K562 (cell line): Measurements from ENCODE around the gene TLE6. TPM values are rescaled to one million over a fixed set of nuclear protein-coding genes. Genes with fewer than 3 reads are reported as not detected.
A peak's percentile ranks its signal among the peaks of the same experiment; 100 is the strongest.

Source experiments
- ETS2 ChIP-seq: IDR thresholded peaks from 2 replicates; pipeline ENCODE4 v1.6.1; 2016; ENCODE audit warnings: borderline replicate concordance, missing genetic modification characterization, mild to moderate bottlenecking, moderate library complexity, missing compliant biosample characterization; ENCODE audit not compliant: poor library complexity, severe bottlenecking
- GABPB1 ChIP-seq: sonication (generic); formaldehyde crosslinking; IDR thresholded peaks from 2 replicates; pipeline ENCODE4 v1.8.0; 2022; ENCODE audit warnings: mild to moderate bottlenecking, missing genetic modification reagents
- HMG20A ChIP-seq: fragments of 450-650 bp; formaldehyde crosslinking; conservative IDR thresholded peaks from 2 replicates; pipeline ENCODE4 v1.4.0; 2020; ENCODE audit warnings: mild to moderate bottlenecking, mixed read lengths
- KLF6 ChIP-seq: fragments of 250-450 bp; sonication (Bioruptor Pico); IDR thresholded peaks from 2 replicates; pipeline ENCODE4 v1.4.0; 2020; ENCODE audit warnings: mild to moderate bottlenecking, moderate library complexity, borderline replicate concordance
- MEF2A ChIP-seq: IDR thresholded peaks from 2 replicates; pipeline ENCODE4 v1.6.1; 2011; ENCODE audit warnings: low read depth, mild to moderate bottlenecking, low read length, moderate library complexity; ENCODE audit not compliant: control insufficient read depth
- MTF1 ChIP-seq: fragments of 250-450 bp; sonication (Bioruptor Pico); IDR thresholded peaks from 2 replicates; pipeline ENCODE4 v1.9.0; 2021; ENCODE audit warnings: moderate library complexity, mild to moderate bottlenecking, inconsistent platforms, borderline replicate concordance
- NELFE ChIP-seq: IDR thresholded peaks from 2 replicates; pipeline ENCODE4 v1.6.1; 2011; ENCODE audit warnings: mild to moderate bottlenecking; ENCODE audit not compliant: insufficient read depth, insufficient read length
- NFRKB ChIP-seq: fragments of 450-650 bp; IDR thresholded peaks from 2 replicates; pipeline ENCODE4 v1.6.1; 2016; ENCODE audit warnings: low read depth
- NRF1 ChIP-seq, 2 experiments: fragments of 450-650 bp; IDR thresholded peaks in 1 of 2; conservative IDR thresholded peaks in 1 of 2; 2 replicates each; pipeline ENCODE4 v1.6.1; 2014; ENCODE audit warnings: mild to moderate bottlenecking in 2 of 2
- PTTG1 ChIP-seq: fragments of 450-650 bp; IDR thresholded peaks from 2 replicates; pipeline ENCODE4 v1.6.1; 2016; ENCODE audit warnings: low read depth, mild to moderate bottlenecking, missing genetic modification characterization, missing compliant biosample characterization
- RERE ChIP-seq: sonication (generic); formaldehyde crosslinking; IDR thresholded peaks from 2 replicates; pipeline ENCODE4 v1.8.0; 2023; ENCODE audit warnings: missing genetic modification reagents, mild to moderate bottlenecking, borderline replicate concordance
- SMAD4 ChIP-seq: fragments of 250-450 bp; sonication (Bioruptor Pico); conservative IDR thresholded peaks from 2 replicates; pipeline ENCODE4 v1.8.0; 2021; ENCODE audit warnings: inconsistent platforms, mild to moderate bottlenecking, moderate library complexity
- SRSF1 ChIP-seq: fragments of 200-400 bp; formaldehyde crosslinking; IDR thresholded peaks from 2 replicates; pipeline ENCODE4 v1.6.1; 2017; ENCODE audit warnings: mild to moderate bottlenecking, low read depth, low read length, moderate library complexity
- ZEB2 ChIP-seq: fragments of 450-650 bp; IDR thresholded peaks from 2 replicates; pipeline ENCODE4 v1.6.1; 2016
- ZNF184 ChIP-seq: sonication (generic); formaldehyde crosslinking; IDR thresholded peaks from 2 replicates; pipeline ENCODE4 v1.5.0; 2020; ENCODE audit warnings: missing genetic modification reagents
- ZNF217 ChIP-seq: sonication (generic); formaldehyde crosslinking; IDR thresholded peaks from 2 replicates; pipeline ENCODE4 v1.8.0; 2022; ENCODE audit warnings: mild to moderate bottlenecking, missing genetic modification reagents
- polyA plus RNA-seq, 8 experiments: library from polyadenylated mRNA; depleted of rRNA in 4 of 8; stranded (reverse) in 5 of 8; unstranded in 3 of 8; fragments of >200 nt; fragmentation: Nextera tagmentation in 2 of 8; fragmentation: Illumina TruSeq in 1 of 8; extraction: Ambion mirVana in 2 of 8; extraction: Trizol in 1 of 8; gene quantifications; 2 replicates each; pipeline versions ENCODE4 v1.2.1 to v1.2.3, GENCODE V29; 2011 to 2014; ENCODE audit warnings: inconsistent platforms in 1 of 8, missing spikeins in 1 of 8
- total RNA-seq, 7 experiments: library from RNA; depleted of rRNA in 6 of 7; stranded (reverse); fragments of >200 nt in 6 of 7; fragmentation: Illumina TruSeq in 2 of 7; extraction: Trizol in 2 of 7; gene quantifications; 2 replicates each; pipeline versions ENCODE4 v1.2.1 to v1.2.3, GENCODE V29; 2011 to 2021; ENCODE audit warnings: low replicate concordance in 1 of 7
- TF ChIP-seq, protein P1 (sequence below): fragments of 250-450 bp; sonication (Bioruptor Pico); IDR thresholded peaks from 2 replicates; pipeline ENCODE4 v1.5.0; 2020; ENCODE audit warnings: mild to moderate bottlenecking
- TF ChIP-seq, protein P2 (sequence below): fragments of 250-450 bp; sonication (Bioruptor Pico); IDR thresholded peaks from 2 replicates; pipeline ENCODE4 v1.8.0; 2021; ENCODE audit warnings: mild to moderate bottlenecking, moderate library complexity
- TF ChIP-seq, protein P3 (sequence below): IDR thresholded peaks from 3 replicates; pipeline ENCODE4 v1.6.1; 2011; ENCODE audit warnings: borderline replicate concordance, mild to moderate bottlenecking; ENCODE audit not compliant: insufficient read length, insufficient read depth

Gene TLE6
- total and polyA plus RNA-seq, 9 of the 15 experiments (the other 6 are each of a cell fraction or from before 2014, with no cell fraction given), result 1.1 to 6.1 (median 2.5) TPM

- no peak for TF ChIP-seq ZEB2
- no peak for TF ChIP-seq SRSF1
- no peak for TF ChIP-seq MTF1 (CRISPR knock-in tag)
- TF ChIP-seq, protein P1, sequence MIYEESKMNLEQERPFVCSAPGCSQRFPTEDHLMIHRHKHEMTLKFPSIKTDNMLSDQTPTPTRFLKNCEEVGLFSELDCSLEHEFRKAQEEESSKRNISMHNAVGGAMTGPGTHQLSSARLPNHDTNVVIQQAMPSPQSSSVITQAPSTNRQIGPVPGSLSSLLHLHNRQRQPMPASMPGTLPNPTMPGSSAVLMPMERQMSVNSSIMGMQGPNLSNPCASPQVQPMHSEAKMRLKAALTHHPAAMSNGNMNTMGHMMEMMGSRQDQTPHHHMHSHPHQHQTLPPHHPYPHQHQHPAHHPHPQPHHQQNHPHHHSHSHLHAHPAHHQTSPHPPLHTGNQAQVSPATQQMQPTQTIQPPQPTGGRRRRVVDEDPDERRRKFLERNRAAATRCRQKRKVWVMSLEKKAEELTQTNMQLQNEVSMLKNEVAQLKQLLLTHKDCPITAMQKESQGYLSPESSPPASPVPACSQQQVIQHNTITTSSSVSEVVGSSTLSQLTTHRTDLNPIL, result no peak
- peak; percentile 55; the same call in 1 of the 2 replicates for TF ChIP-seq PTTG1
- no peak for TF ChIP-seq ZNF217 (CRISPR knock-in tag)
- no peak for TF ChIP-seq MEF2A
- TF ChIP-seq HMG20A (CRISPR knock-in tag), result no peak
- no peak for TF ChIP-seq ETS2 (tag)
- TF ChIP-seq SMAD4 (CRISPR knock-in tag), result peak; percentile 92
- TF ChIP-seq, protein P2, sequence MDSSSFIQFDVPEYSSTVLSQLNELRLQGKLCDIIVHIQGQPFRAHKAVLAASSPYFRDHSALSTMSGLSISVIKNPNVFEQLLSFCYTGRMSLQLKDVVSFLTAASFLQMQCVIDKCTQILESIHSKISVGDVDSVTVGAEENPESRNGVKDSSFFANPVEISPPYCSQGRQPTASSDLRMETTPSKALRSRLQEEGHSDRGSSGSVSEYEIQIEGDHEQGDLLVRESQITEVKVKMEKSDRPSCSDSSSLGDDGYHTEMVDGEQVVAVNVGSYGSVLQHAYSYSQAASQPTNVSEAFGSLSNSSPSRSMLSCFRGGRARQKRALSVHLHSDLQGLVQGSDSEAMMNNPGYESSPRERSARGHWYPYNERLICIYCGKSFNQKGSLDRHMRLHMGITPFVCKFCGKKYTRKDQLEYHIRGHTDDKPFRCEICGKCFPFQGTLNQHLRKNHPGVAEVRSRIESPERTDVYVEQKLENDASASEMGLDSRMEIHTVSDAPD, result 0 out of 2 replicates have a peak, but pooled peaks have one; percentile 54
- TF ChIP-seq RERE (CRISPR knock-in tag), result no peak
- TF ChIP-seq GABPB1 (CRISPR knock-in tag), result no peak
- TF ChIP-seq KLF6, result peak; percentile 55; the same call in 1 of the 2 replicates
- no peak for TF ChIP-seq ZNF184 (CRISPR knock-in tag)
- no peak for TF ChIP-seq NELFE
- TF ChIP-seq, protein P3, sequence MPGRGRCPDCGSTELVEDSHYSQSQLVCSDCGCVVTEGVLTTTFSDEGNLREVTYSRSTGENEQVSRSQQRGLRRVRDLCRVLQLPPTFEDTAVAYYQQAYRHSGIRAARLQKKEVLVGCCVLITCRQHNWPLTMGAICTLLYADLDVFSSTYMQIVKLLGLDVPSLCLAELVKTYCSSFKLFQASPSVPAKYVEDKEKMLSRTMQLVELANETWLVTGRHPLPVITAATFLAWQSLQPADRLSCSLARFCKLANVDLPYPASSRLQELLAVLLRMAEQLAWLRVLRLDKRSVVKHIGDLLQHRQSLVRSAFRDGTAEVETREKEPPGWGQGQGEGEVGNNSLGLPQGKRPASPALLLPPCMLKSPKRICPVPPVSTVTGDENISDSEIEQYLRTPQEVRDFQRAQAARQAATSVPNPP, result no peak
- no peak for TF ChIP-seq NRF1 (conservative IDR thresholded peaks at IDR 0.05 in 1 of 2, IDR thresholded peaks at IDR 0.05 in 1 of 2)
- TF ChIP-seq NFRKB, result peak; percentile 76; the same call in 1 of the 2 replicates
These were observed 31.7 kb upstream of the TLE6 start (continued) for GRCh38 chr19:2945575-2946184.
